MM.1S (cell line): ENCODE results near the gene CHRNE.

ENCODE experiments used
- DNase-seq: peaks from one replicate; pipeline ENCODE4 v3.0.0-alpha.2; 2015
- H2AFZ ChIP-seq: fragments of 300-600 bp; sonication (generic); 2 replicates; pipeline ENCODE4 v1.6.0; 2016; ENCODE audit warnings: antibody characterized with exemption, low read length
- H3F3A ChIP-seq: fragments of 300-600 bp; sonication (generic); 2 replicates; pipeline ENCODE4 v1.6.1; 2016; ENCODE audit warnings: mild to moderate bottlenecking, antibody characterized with exemption, low read length, moderate library complexity, mixed read lengths; ENCODE audit not compliant: insufficient read depth
- H3K27ac ChIP-seq: fragments of 300-600 bp; sonication (generic); 2 replicates; pipeline ENCODE4 v1.5.1; 2016; ENCODE audit warnings: mild to moderate bottlenecking, low read length
- H3K27me3 ChIP-seq: fragments of 300-600 bp; sonication (generic); replicated peaks from 2 replicates; pipeline ENCODE4 v1.6.0; 2016; ENCODE audit warnings: low read length; ENCODE audit not compliant: insufficient read depth
- H3K36me3 ChIP-seq: fragments of 300-600 bp; sonication (generic); replicated peaks from 2 replicates; pipeline ENCODE4 v1.6.1; 2016; ENCODE audit warnings: mild to moderate bottlenecking, low read length, mixed read lengths; ENCODE audit not compliant: insufficient read depth
- H3K4me1 ChIP-seq: fragments of 300-600 bp; sonication (generic); 2 replicates; pipeline ENCODE4 v1.6.1; 2016; ENCODE audit warnings: low read length, mixed read lengths
- H3K4me2 ChIP-seq: fragments of 300-600 bp; sonication (generic); 2 replicates; pipeline ENCODE4 v1.6.0; 2016; ENCODE audit warnings: low read depth, low read length
- H3K4me3 ChIP-seq: fragments of 300-600 bp; sonication (generic); 2 replicates; pipeline ENCODE4 v1.5.1; 2016; ENCODE audit warnings: low read length, mixed read lengths
- H3K79me2 ChIP-seq: fragments of 300-600 bp; sonication (generic); 2 replicates; pipeline ENCODE4 v1.6.1; 2016; ENCODE audit warnings: mixed run types, low read length, mixed read lengths
- H3K9ac ChIP-seq: fragments of 300-600 bp; sonication (generic); 2 replicates; pipeline ENCODE4 v1.6.1; 2016; ENCODE audit warnings: low read length, mixed read lengths
- H3K9me2 ChIP-seq: fragments of 300-600 bp; sonication (generic); replicated peaks from 2 replicates; pipeline ENCODE4 v1.6.1; 2016; ENCODE audit warnings: mild to moderate bottlenecking, low read length, mixed read lengths; ENCODE audit not compliant: insufficient read depth
- H3K9me3 ChIP-seq: fragments of 300-600 bp; sonication (generic); replicated peaks from 2 replicates; pipeline ENCODE4 v1.6.1; 2016; ENCODE audit warnings: mild to moderate bottlenecking, low read length, mixed read lengths; ENCODE audit not compliant: insufficient read depth
- H4K20me1 ChIP-seq: fragments of 300-600 bp; sonication (generic); 2 replicates; pipeline ENCODE4 v1.6.1; 2016; ENCODE audit warnings: mild to moderate bottlenecking, low read length, moderate library complexity, mixed read lengths; ENCODE audit not compliant: insufficient read depth
- EZH2 ChIP-seq: fragments of 300-600 bp; sonication (generic); optimal IDR thresholded peaks from 2 replicates; pipeline ENCODE3; 2017; ENCODE audit warnings: low read depth, mild to moderate bottlenecking, antibody characterized with exemption, low read length, mixed read lengths
- EZH2phosphoT487 ChIP-seq: fragments of 300-600 bp; sonication (generic); IDR thresholded peaks from 2 replicates; pipeline ENCODE4 v1.6.1; 2018; ENCODE audit warnings: antibody characterized with exemption, low read length
- TF ChIP-seq, protein P1 (sequence below): fragments of 300-600 bp; sonication (generic); IDR thresholded peaks from 2 replicates; pipeline ENCODE4 v1.5.1; 2016; ENCODE audit warnings: antibody characterized with exemption, low read length, mixed read lengths

Gene CHRNE

DNA sequence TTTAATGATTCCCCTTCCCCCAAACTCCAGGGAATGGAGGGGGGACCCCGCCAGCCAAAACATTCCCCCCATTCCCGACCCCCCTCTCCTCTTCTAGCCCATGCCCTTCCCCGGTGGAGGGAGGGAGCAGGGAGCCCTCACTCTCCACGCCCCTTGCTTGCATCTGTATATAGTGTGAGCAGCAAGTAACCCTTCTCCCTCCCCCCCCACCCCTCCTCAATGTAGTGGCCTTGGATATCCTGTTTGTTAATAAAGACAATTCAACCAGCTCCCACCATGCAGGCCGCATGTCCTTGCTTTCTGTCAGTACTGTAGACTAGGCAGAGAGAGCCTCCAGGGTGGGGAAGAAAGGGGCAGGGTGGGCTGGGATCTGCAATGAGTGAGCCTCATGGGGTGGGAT lies 5.1 kb downstream of the CHRNE start:
- Histone ChIP-seq H3K9me2 (no peaks in the 10 kb centered on the region), H3K79me2 (no peaks in the 10 kb centered on the region), H3K4me3 (no peak overlapping the region), H3K27ac (no peak overlapping the region), H2AFZ (no peak overlapping the region), H3K4me2 (no peak overlapping the region), H3K27me3 (no peaks in the 10 kb centered on the region), H3K36me3 (no peaks in the 10 kb centered on the region), H3F3A (peaks cover 2% of the 10 kb centered on the region), H3K9me3 (no peaks in the 10 kb centered on the region), H3K9ac (no peak overlapping the region), H3K4me1 (peaks cover 4% of the 10 kb centered on the region), H4K20me1 (no peaks in the 10 kb centered on the region)
- no peak for TF ChIP-seq EZH2
- TF ChIP-seq, protein P1, sequence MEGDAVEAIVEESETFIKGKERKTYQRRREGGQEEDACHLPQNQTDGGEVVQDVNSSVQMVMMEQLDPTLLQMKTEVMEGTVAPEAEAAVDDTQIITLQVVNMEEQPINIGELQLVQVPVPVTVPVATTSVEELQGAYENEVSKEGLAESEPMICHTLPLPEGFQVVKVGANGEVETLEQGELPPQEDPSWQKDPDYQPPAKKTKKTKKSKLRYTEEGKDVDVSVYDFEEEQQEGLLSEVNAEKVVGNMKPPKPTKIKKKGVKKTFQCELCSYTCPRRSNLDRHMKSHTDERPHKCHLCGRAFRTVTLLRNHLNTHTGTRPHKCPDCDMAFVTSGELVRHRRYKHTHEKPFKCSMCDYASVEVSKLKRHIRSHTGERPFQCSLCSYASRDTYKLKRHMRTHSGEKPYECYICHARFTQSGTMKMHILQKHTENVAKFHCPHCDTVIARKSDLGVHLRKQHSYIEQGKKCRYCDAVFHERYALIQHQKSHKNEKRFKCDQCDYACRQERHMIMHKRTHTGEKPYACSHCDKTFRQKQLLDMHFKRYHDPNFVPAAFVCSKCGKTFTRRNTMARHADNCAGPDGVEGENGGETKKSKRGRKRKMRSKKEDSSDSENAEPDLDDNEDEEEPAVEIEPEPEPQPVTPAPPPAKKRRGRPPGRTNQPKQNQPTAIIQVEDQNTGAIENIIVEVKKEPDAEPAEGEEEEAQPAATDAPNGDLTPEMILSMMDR = no peak
- TF ChIP-seq EZH2phosphoT487 = no peak
- DNase-seq = no peak

DNA sequence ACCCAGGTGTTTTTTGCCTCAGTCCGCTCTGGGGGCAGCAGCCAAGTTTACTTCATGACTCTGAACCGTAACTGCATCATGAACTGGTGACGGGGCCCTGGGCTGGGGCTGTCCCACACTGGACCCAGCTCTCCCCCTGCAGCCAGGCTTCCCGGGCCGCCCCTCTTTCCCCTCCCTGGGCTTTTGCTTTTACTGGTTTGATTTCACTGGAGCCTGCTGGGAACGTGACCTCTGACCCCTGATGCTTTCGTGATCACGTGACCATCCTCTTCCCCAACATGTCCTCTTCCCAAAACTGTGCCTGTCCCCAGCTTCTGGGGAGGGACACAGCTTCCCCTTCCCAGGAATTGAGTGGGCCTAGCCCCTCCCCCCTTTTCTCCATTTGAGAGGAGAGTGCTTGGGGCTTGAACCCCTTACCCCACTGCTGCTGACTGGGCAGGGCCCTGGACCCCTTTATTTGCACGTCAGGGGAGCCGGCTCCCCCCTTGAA lies 5.7 kb downstream of the CHRNE start:
- Histone ChIP-seq H3K4me2 (no peak overlapping the region), H3K9me3 (no peaks in the 10 kb centered on the region), H3K27ac (no peak overlapping the region), H3K4me3 (no peak overlapping the region), H3K27me3 (no peaks in the 10 kb centered on the region), H3K79me2 (no peaks in the 10 kb centered on the region), H4K20me1 (no peaks in the 10 kb centered on the region), H3K9me2 (no peaks in the 10 kb centered on the region), H3K9ac (no peak overlapping the region), H3K4me1 (no peaks in the 10 kb centered on the region), H3F3A (no peaks in the 10 kb centered on the region), H2AFZ (no peak overlapping the region), H3K36me3 (no peaks in the 10 kb centered on the region)
- DNase-seq = no peak
- TF ChIP-seq, protein P1 = no peak
- TF ChIP-seq EZH2phosphoT487 = no peak
- no peak for TF ChIP-seq EZH2

GRCh38 chr17:4896332-4897197 lies 6.3 kb downstream of the CHRNE start:
- no peak for TF ChIP-seq EZH2phosphoT487
- TF ChIP-seq EZH2 = no peak
- TF ChIP-seq, protein P1 = no peak
- Histone ChIP-seq H3K4me2 (no peak overlapping the region), H3K27me3 (no peaks in the 10 kb centered on the region), H3F3A (no peaks in the 10 kb centered on the region), H3K4me3 (no peak overlapping the region), H3K79me2 (no peaks in the 10 kb centered on the region), H3K36me3 (no peaks in the 10 kb centered on the region), H3K4me1 (no peaks in the 10 kb centered on the region), H3K9me2 (no peaks in the 10 kb centered on the region), H4K20me1 (no peaks in the 10 kb centered on the region), H2AFZ (no peak overlapping the region), H3K27ac (no peak overlapping the region), H3K9ac (no peak overlapping the region), H3K9me3 (no peaks in the 10 kb centered on the region)
- DNase-seq = no peak
